SJSA1 (cell line): Measurements from ENCODE around the gene SNX20. TPM values are rescaled to one million over a fixed set of nuclear protein-coding genes. Genes with fewer than 3 reads are reported as not detected.

Source experiments
- DNase-seq, 2 experiments: peaks; one replicate each; pipeline ENCODE4 v3.0.0-alpha.2; 2015 to 2020; ENCODE audit warnings: low spot score in 2 of 2, low read depth in 1 of 2
- H3K27ac ChIP-seq: fragments of 250-450 bp; sonication (Bioruptor Pico); 2 replicates; pipeline ENCODE4 v1.5.1; 2020; ENCODE audit warnings: mild to moderate bottlenecking, moderate library complexity
- H3K27me3 ChIP-seq: fragments of 250-450 bp; sonication (Bioruptor Pico); replicated peaks from 2 replicates; pipeline ENCODE4 v1.5.1; 2020; ENCODE audit warnings: mild to moderate bottlenecking, moderate library complexity
- H3K36me3 ChIP-seq: fragments of 250-450 bp; sonication (Bioruptor Pico); 2 replicates; pipeline ENCODE4 v1.5.1; 2020; ENCODE audit warnings: mild to moderate bottlenecking
- H3K4me1 ChIP-seq: fragments of 250-450 bp; sonication (Bioruptor Pico); replicated peaks from 2 replicates; pipeline ENCODE4 v1.6.1; 2021; ENCODE audit warnings: mild to moderate bottlenecking
- H3K4me3 ChIP-seq: fragments of 250-450 bp; sonication (Bioruptor Pico); 2 replicates; pipeline ENCODE4 v1.5.1; 2020; ENCODE audit warnings: mild to moderate bottlenecking
- H3K9me3 ChIP-seq: fragments of 250-450 bp; sonication (Bioruptor Pico); replicated peaks from 2 replicates; pipeline ENCODE4 v1.5.1; 2020; ENCODE audit warnings: mild to moderate bottlenecking
- total RNA-seq: library from RNA; depleted of rRNA; stranded (reverse); fragments of >200 nt; shearing (Covaris generic); gene quantifications from 2 replicates; pipeline ENCODE4 v1.2.3, GENCODE V29; 2014

SNX20 gene
- total RNA-seq, 1 experiment from 2014 or later, result not detected

- H3K27ac ChIP-seq, result no peak overlapping the region
- no peaks in the 10 kb centered on the region for H3K4me1 ChIP-seq
- no peak overlapping the region for H3K4me3 ChIP-seq
- H3K9me3 ChIP-seq, result no peaks in the 10 kb centered on the region
- no peak for DNase-seq
- peaks cover 2% of the 10 kb centered on the region; the same call in 1 of the 2 replicates for H3K27me3 ChIP-seq
- no peaks in the 10 kb centered on the region for H3K36me3 ChIP-seq
These were observed 44.2 kb downstream of the SNX20 start for GRCh38 chr16:50636753-50637374.

- Histone ChIP-seq H3K36me3 (no peaks in the 10 kb centered on the region), H3K4me3 (no peak overlapping the region), H3K27me3 (peaks cover 2% of the 10 kb centered on the region; the same call in 1 of the 2 replicates), H3K27ac (no peak overlapping the region), H3K4me1 (no peaks in the 10 kb centered on the region), H3K9me3 (no peaks in the 10 kb centered on the region)
- no peak for DNase-seq
These were observed 45.4 kb downstream of the SNX20 start for GRCh38 chr16:50635505-50636392.

- Histone ChIP-seq H3K27ac (no peak overlapping the region), H3K27me3 (peaks cover 2% of the 10 kb centered on the region; the same call in 1 of the 2 replicates), H3K4me1 (no peaks in the 10 kb centered on the region), H3K9me3 (no peaks in the 10 kb centered on the region), H3K36me3 (no peaks in the 10 kb centered on the region), H3K4me3 (no peak overlapping the region)
- DNase-seq, result no peak
These were observed 46.2 kb downstream of the SNX20 start for GRCh38 chr16:50634947-50635346.

GRCh38 chr16:50634090-50634489 is 47.0 kb downstream of the SNX20 start:
- Histone ChIP-seq H3K27me3 (peaks cover 2% of the 10 kb centered on the region; the same call in 1 of the 2 replicates), H3K4me1 (no peaks in the 10 kb centered on the region), H3K4me3 (no peak overlapping the region), H3K27ac (no peak overlapping the region), H3K9me3 (no peaks in the 10 kb centered on the region), H3K36me3 (no peaks in the 10 kb centered on the region)
- no peak for DNase-seq

GRCh38 chr16:50632927-50633800 is 47.9 kb downstream of the SNX20 start:
- Histone ChIP-seq H3K4me1 (no peaks in the 10 kb centered on the region), H3K36me3 (no peaks in the 10 kb centered on the region), H3K27ac (no peak overlapping the region), H3K9me3 (no peaks in the 10 kb centered on the region), H3K27me3 (peaks cover 2% of the 10 kb centered on the region; the same call in 1 of the 2 replicates), H3K4me3 (no peak overlapping the region)
- DNase-seq, result no peak

- no peaks in the 10 kb centered on the region for H3K36me3 ChIP-seq
- no peaks in the 10 kb centered on the region for H3K9me3 ChIP-seq
- no peak overlapping the region for H3K4me3 ChIP-seq
- peaks cover 2% of the 10 kb centered on the region; the same call in 1 of the 2 replicates for H3K27me3 ChIP-seq
- no peaks in the 10 kb centered on the region for H3K4me1 ChIP-seq
- H3K27ac ChIP-seq, result no peak overlapping the region
- no peak for DNase-seq
These were observed 49.0 kb downstream of the SNX20 start for GRCh38 chr16:50631985-50632576.

GRCh38 chr16:50631249-50631984 is 49.7 kb downstream of the SNX20 start:
- peaks cover 2% of the 10 kb centered on the region; the same call in 1 of the 2 replicates for H3K27me3 ChIP-seq
- no peak overlapping the region for H3K4me3 ChIP-seq

GRCh38 chr16:50630394-50631020 is 50.6 kb downstream of the SNX20 start:
- no peak overlapping the region for H3K4me3 ChIP-seq
- no peaks in the 10 kb centered on the region for H3K36me3 ChIP-seq
- no peaks in the 10 kb centered on the region for H3K9me3 ChIP-seq
- no peak overlapping the region for H3K27ac ChIP-seq
- DNase-seq, result no peak
- no peaks in the 10 kb centered on the region for H3K4me1 ChIP-seq
- H3K27me3 ChIP-seq, result peaks cover 2% of the 10 kb centered on the region; the same call in 1 of the 2 replicates

More at GRCh38 chr16:50631249-50631984, 49.7 kb downstream of the SNX20 start:
- Histone ChIP-seq H3K36me3 (no peaks in the 10 kb centered on the region), H3K9me3 (no peaks in the 10 kb centered on the region), H3K27ac (no peak overlapping the region), H3K4me1 (no peaks in the 10 kb centered on the region)
- DNase-seq, result no peak

GRCh38 chr16:50629334-50629733 is 51.8 kb downstream of the SNX20 start:
- Histone ChIP-seq H3K9me3 (no peaks in the 10 kb centered on the region), H3K27me3 (no peaks in the 10 kb centered on the region), H3K27ac (no peak overlapping the region), H3K4me1 (no peaks in the 10 kb centered on the region), H3K4me3 (no peak overlapping the region), H3K36me3 (no peaks in the 10 kb centered on the region)
- no peak for DNase-seq

- Histone ChIP-seq H3K9me3 (no peaks in the 10 kb centered on the region), H3K27me3 (no peaks in the 10 kb centered on the region), H3K4me3 (no peak overlapping the region), H3K4me1 (no peaks in the 10 kb centered on the region), H3K27ac (no peak overlapping the region), H3K36me3 (no peaks in the 10 kb centered on the region)
- no peak for DNase-seq
These were observed 52.8 kb downstream of the SNX20 start for GRCh38 chr16:50628156-50628802.

- H3K4me3 ChIP-seq, result no peak overlapping the region
- H3K9me3 ChIP-seq, result no peaks in the 10 kb centered on the region
- no peak overlapping the region for H3K27ac ChIP-seq
- no peaks in the 10 kb centered on the region for H3K36me3 ChIP-seq
- no peaks in the 10 kb centered on the region for H3K27me3 ChIP-seq
- H3K4me1 ChIP-seq, result no peaks in the 10 kb centered on the region
- DNase-seq, result no peak
These were observed 53.7 kb downstream of the SNX20 start for GRCh38 chr16:50627419-50627818.

GRCh38 chr16:50626868-50627267 is 54.2 kb downstream of the SNX20 start:
- Histone ChIP-seq H3K4me3 (no peak overlapping the region), H3K9me3 (no peaks in the 10 kb centered on the region), H3K27me3 (no peaks in the 10 kb centered on the region), H3K36me3 (no peaks in the 10 kb centered on the region), H3K27ac (no peak overlapping the region), H3K4me1 (no peaks in the 10 kb centered on the region)
- DNase-seq, result no peak
